ENCODE data around the gene KIF16B.

KIF16B gene

GRCh38 chr20:16491294-16491905 is 81.8 kb downstream of the KIF16B start:
- no peaks in the 10 kb centered on the region for H3K27me3 ChIP-seq (ENCODE audit: insufficient read depth, poor library complexity, severe bottlenecking)
- no peak overlapping the region for H3K4me3 ChIP-seq (replicated peaks; ENCODE audit: insufficient read depth, low read length)
- DNase-seq (ENCODE audit: low read depth in 1 of 2, low spot score in 1 of 2), result no peak
- no peak overlapping the region for H3K27ac ChIP-seq (replicated peaks)
- TF ChIP-seq POLR2AphosphoS5 (IDR thresholded peaks at IDR 0.05; ENCODE audit: low read depth) (no peak), REST (IDR thresholded peaks at IDR 0.05; ENCODE audit: insufficient replicate concordance, low read depth) (no peak), CTCF (IDR thresholded peaks at IDR 0.05; ENCODE audit: insufficient read depth, low read length) (no peak), SPI1 (IDR thresholded peaks at IDR 0.05; ENCODE audit: borderline replicate concordance, low read depth) (no peak), GABPA (IDR thresholded peaks at IDR 0.05; ENCODE audit: low read depth) (no peak)

GRCh38 chr20:16490696-16491095 is 82.6 kb downstream of the KIF16B start:
- Histone ChIP-seq H3K27ac (replicated peaks) (no peak overlapping the region), H3K27me3 (ENCODE audit: insufficient read depth, poor library complexity, severe bottlenecking) (no peaks in the 10 kb centered on the region), H3K4me3 (replicated peaks; ENCODE audit: insufficient read depth, low read length) (no peak overlapping the region)
- no peak for TF ChIP-seq SPI1 (IDR thresholded peaks at IDR 0.05; ENCODE audit: borderline replicate concordance, low read depth)
- TF ChIP-seq GABPA (IDR thresholded peaks at IDR 0.05; ENCODE audit: low read depth), result no peak
- TF ChIP-seq CTCF (IDR thresholded peaks at IDR 0.05; ENCODE audit: insufficient read depth, low read length), result no peak
- no peak for TF ChIP-seq REST (IDR thresholded peaks at IDR 0.05; ENCODE audit: insufficient replicate concordance, low read depth)
- TF ChIP-seq POLR2AphosphoS5 (IDR thresholded peaks at IDR 0.05; ENCODE audit: low read depth), result no peak
- DNase-seq (ENCODE audit: low read depth in 1 of 2, low spot score in 1 of 2), result no peak

- DNase-seq (ENCODE audit: low read depth in 1 of 2, low spot score in 1 of 2), result no peak
- Histone ChIP-seq H3K27ac (replicated peaks) (no peak overlapping the region), H3K4me3 (replicated peaks; ENCODE audit: insufficient read depth, low read length) (no peak overlapping the region), H3K27me3 (ENCODE audit: insufficient read depth, poor library complexity, severe bottlenecking) (no peaks in the 10 kb centered on the region)
- TF ChIP-seq SPI1 (IDR thresholded peaks at IDR 0.05; ENCODE audit: borderline replicate concordance, low read depth), result no peak
- no peak for TF ChIP-seq CTCF (IDR thresholded peaks at IDR 0.05; ENCODE audit: insufficient read depth, low read length)
- no peak for TF ChIP-seq GABPA (IDR thresholded peaks at IDR 0.05; ENCODE audit: low read depth)
- no peak for TF ChIP-seq POLR2AphosphoS5 (IDR thresholded peaks at IDR 0.05; ENCODE audit: low read depth)
- TF ChIP-seq REST (IDR thresholded peaks at IDR 0.05; ENCODE audit: insufficient replicate concordance, low read depth), result no peak
These were observed 84.6 kb downstream of the KIF16B start for GRCh38 chr20:16488616-16489015.
